Neutrophil (primary cell): ENCODE measurements around the gene MAP3K7.
A peak's percentile ranks its signal among the peaks of the same experiment; 100 is the strongest.

Source experiments
- H3K27ac ChIP-seq: fragments of 200-600 bp; sonication (generic); 2 replicates; pipeline ENCODE4 v1.5.1; 2016; ENCODE audit warnings: mild to moderate bottlenecking, moderate library complexity
- H3K27me3 ChIP-seq: fragments of 200-600 bp; sonication (generic); 2 replicates; pipeline ENCODE4 v1.6.0; 2016; ENCODE audit warnings: mild to moderate bottlenecking
- H3K36me3 ChIP-seq: fragments of 200-600 bp; sonication (generic); 2 replicates; pipeline ENCODE4 v1.5.1; 2017
- H3K4me1 ChIP-seq, 2 experiments: fragments of 200-600 bp in 1 of 2; sonication (generic) in 1 of 2; 1 replicate in 1 of 2; 2 replicates in 1 of 2; pipeline versions ENCODE4 v1.5.1 to v1.6.1; 2013 to 2016; ENCODE audit warnings: low read depth in 1 of 2, low read length in 1 of 2, mild to moderate bottlenecking in 1 of 2, moderate library complexity in 1 of 2; ENCODE audit not compliant: control insufficient read depth in 1 of 2, insufficient read depth in 1 of 2
- H3K4me3 ChIP-seq, 2 experiments: fragments of 200-600 bp in 1 of 2; sonication (generic) in 1 of 2; 1 replicate in 1 of 2; 2 replicates in 1 of 2; pipeline ENCODE4 v1.5.1; 2013 to 2016; ENCODE audit warnings: low read depth in 1 of 2, low read length in 1 of 2, mild to moderate bottlenecking in 1 of 2, moderate library complexity in 1 of 2
- H3K9me3 ChIP-seq: fragments of 200-600 bp; sonication (generic); 2 replicates; pipeline ENCODE4 v1.5.1; 2016
- CTCF ChIP-seq: fragments of 200-600 bp; sonication (generic); IDR thresholded peaks from 2 replicates; pipeline ENCODE4 v1.5.1; 2016; ENCODE audit warnings: antibody characterized with exemption

The MAP3K7 gene

GRCh38 chr6:90544081-90544480 lies 42.8 kb downstream of the MAP3K7 start:
- Histone ChIP-seq H3K36me3 (peaks cover 56% of the 10 kb centered on the region), H3K4me1 (no peaks in the 10 kb centered on the region), H3K27ac (peak overlapping the region; percentile 16), H3K27me3 (no peaks in the 10 kb centered on the region), H3K9me3 (no peaks in the 10 kb centered on the region), H3K4me3 (no peak overlapping the region)
- TF ChIP-seq CTCF = no peak

- no peak for TF ChIP-seq CTCF
Observed at GRCh38 chr6:90541221-90541620, 45.7 kb downstream of the MAP3K7 start.

GRCh38 chr6:90538278-90539046 lies 48.4 kb downstream of the MAP3K7 start:
- H3K27me3 ChIP-seq = no peaks in the 10 kb centered on the region
- no peaks in the 10 kb centered on the region for H3K9me3 ChIP-seq
- peaks cover 17% of the 10 kb centered on the region in 2 experiments for H3K4me1 ChIP-seq
- peaks cover 8% of the 10 kb centered on the region for H3K36me3 ChIP-seq
- no peak overlapping the region for H3K4me3 ChIP-seq
- TF ChIP-seq CTCF = no peak
- peak overlapping the region; percentile 74 for H3K27ac ChIP-seq

More at GRCh38 chr6:90541221-90541620, 45.7 kb downstream of the MAP3K7 start:
- H3K9me3 ChIP-seq = no peaks in the 10 kb centered on the region
- H3K4me3 ChIP-seq = no peak overlapping the region
- H3K4me1 ChIP-seq = peaks cover 17% of the 10 kb centered on the region in 2 experiments
- no peaks in the 10 kb centered on the region for H3K27me3 ChIP-seq
- H3K36me3 ChIP-seq = peaks cover 30% of the 10 kb centered on the region
- no peak overlapping the region for H3K27ac ChIP-seq

GRCh38 chr6:90537723-90538258 lies 49.1 kb downstream of the MAP3K7 start:
- no peak for TF ChIP-seq CTCF
- H3K4me3 ChIP-seq = peak overlapping the region in 1 of 2 experiments; percentile 9
- H3K27ac ChIP-seq = peak overlapping the region; percentile 74
- H3K4me1 ChIP-seq = peaks cover 17% of the 10 kb centered on the region in 2 experiments
- no peaks in the 10 kb centered on the region for H3K9me3 ChIP-seq
- peaks cover 13% of the 10 kb centered on the region for H3K36me3 ChIP-seq
- H3K27me3 ChIP-seq = no peaks in the 10 kb centered on the region

- Histone ChIP-seq H3K4me1 (peaks cover 17% of the 10 kb centered on the region in 2 experiments), H3K4me3 (no peak overlapping the region), H3K27ac (peak overlapping the region; percentile 74), H3K9me3 (no peaks in the 10 kb centered on the region), H3K27me3 (no peaks in the 10 kb centered on the region), H3K36me3 (peaks cover 17% of the 10 kb centered on the region)
- no peak for TF ChIP-seq CTCF
Observed at GRCh38 chr6:90537027-90537426, 49.8 kb downstream of the MAP3K7 start.
